Body of pancreas (tissue), 4 donors: ENCODE measurements around the gene HOXB9. TPM values are rescaled to one million over a fixed set of nuclear protein-coding genes. Genes with fewer than 3 reads are reported as not detected.

ENCODE experiments used
- ATAC-seq: fragments of 150-250 bp; one replicate; pipeline ENCODE4 v1.9.1; 2016
- DNase-seq, 4 donors: peaks; one replicate each; pipeline ENCODE4 v3.0.0-alpha.2; 2019
- H3K27ac ChIP-seq, 4 donors: fragments of 200-600 bp; sonication (generic); 1 replicate in 3 of 4; 2 replicates in 1 of 4; pipeline versions ENCODE4 v1.5.1 to v1.6.1; 2016 to 2019; ENCODE audit warnings: mild to moderate bottlenecking in 1 of 4, mixed read lengths in 1 of 4, moderate library complexity in 1 of 4
- H3K27me3 ChIP-seq, 2 donors: fragments of 200-600 bp; sonication (generic); one replicate each; pipeline ENCODE4 v1.6.0; 2016; ENCODE audit warnings: mild to moderate bottlenecking in 1 of 2
- H3K36me3 ChIP-seq, 2 donors: fragments of 200-600 bp; sonication (generic); replicated peaks in 1 of 2; 2 replicates each; pipeline ENCODE4 v1.5.1; 2016; ENCODE audit warnings: low read depth in 2 of 2; ENCODE audit not compliant: insufficient read depth in 1 of 2
- H3K4me1 ChIP-seq: fragments of 200-600 bp; sonication (generic); one replicate; pipeline ENCODE4 v1.6.0; 2016
- H3K4me3 ChIP-seq, 2 donors: fragments of 200-600 bp; sonication (generic); 1 replicate in 1 of 2; 2 replicates in 1 of 2; pipeline ENCODE4 v1.5.1; 2016 to 2019
- H3K9me3 ChIP-seq, 3 donors: fragments of 200-600 bp; sonication (generic); 1 replicate in 2 of 3; 2 replicates in 1 of 3; pipeline ENCODE4 v1.5.1; 2016
- POLR2A ChIP-seq, 3 donors: fragments of 450-650 bp; IDR thresholded peaks; one replicate each; pipeline ENCODE4 v1.6.1; 2016; ENCODE audit warnings: antibody characterized with exemption in 3 of 3, mild to moderate bottlenecking in 2 of 3
- WGBS, 2 donors: methylation state at CpG; one replicate each; pipeline ENCODE4 v1.1.5; 2017; 5-methylcytosine and 5-hydroxymethylcytosine counted together
- intact Hi-C: fragments of 100-400 bp; cut with DNase I; formaldehyde crosslinking; loops from one replicate; pipeline ENCODE4 v1.15.1; 2023
- total RNA-seq, 2 donors: library from RNA; depleted of rRNA; stranded (reverse); fragments of >200 nt; gene quantifications; one replicate each; pipeline ENCODE4 v1.1.0, GENCODE V29; 2016
- TF ChIP-seq, protein P1 (sequence below), 7 experiments: fragments of 450-650 bp in 4 of 7; fragments of 200-600 bp in 3 of 7; sonication (generic) in 3 of 7; IDR thresholded peaks; one replicate each; pipeline ENCODE4 v1.5.1; 2016 to 2019; ENCODE audit warnings: antibody characterized with exemption in 7 of 7

The HOXB9 gene
- total RNA-seq, 2 donors from 2014 or later, result not detected

GRCh38 chr17:48624118-48624517 lies 2.0 kb downstream of the HOXB9 start:
- no peaks in the 10 kb centered on the region for H3K9me3 ChIP-seq
- no peaks in the 10 kb centered on the region for H3K36me3 ChIP-seq
- TF ChIP-seq POLR2A (IDR thresholded peaks at IDR 0.05), result no peak
- TF ChIP-seq, protein P1, sequence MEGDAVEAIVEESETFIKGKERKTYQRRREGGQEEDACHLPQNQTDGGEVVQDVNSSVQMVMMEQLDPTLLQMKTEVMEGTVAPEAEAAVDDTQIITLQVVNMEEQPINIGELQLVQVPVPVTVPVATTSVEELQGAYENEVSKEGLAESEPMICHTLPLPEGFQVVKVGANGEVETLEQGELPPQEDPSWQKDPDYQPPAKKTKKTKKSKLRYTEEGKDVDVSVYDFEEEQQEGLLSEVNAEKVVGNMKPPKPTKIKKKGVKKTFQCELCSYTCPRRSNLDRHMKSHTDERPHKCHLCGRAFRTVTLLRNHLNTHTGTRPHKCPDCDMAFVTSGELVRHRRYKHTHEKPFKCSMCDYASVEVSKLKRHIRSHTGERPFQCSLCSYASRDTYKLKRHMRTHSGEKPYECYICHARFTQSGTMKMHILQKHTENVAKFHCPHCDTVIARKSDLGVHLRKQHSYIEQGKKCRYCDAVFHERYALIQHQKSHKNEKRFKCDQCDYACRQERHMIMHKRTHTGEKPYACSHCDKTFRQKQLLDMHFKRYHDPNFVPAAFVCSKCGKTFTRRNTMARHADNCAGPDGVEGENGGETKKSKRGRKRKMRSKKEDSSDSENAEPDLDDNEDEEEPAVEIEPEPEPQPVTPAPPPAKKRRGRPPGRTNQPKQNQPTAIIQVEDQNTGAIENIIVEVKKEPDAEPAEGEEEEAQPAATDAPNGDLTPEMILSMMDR (IDR thresholded peaks at IDR 0.05), result no peak
- H3K27ac ChIP-seq, result no peak overlapping the region
- 6 to 21% methylated on average over 5 of the region's 5 CpGs for WGBS, 2 donors
- no peak for DNase-seq
- intact Hi-C loops, result loop anchor here (10.0 kb wide), 1 partner anchor 469 kb away; no protein-coding TSS in a partner anchor
- ATAC-seq, result no peak
- no peak overlapping the region for H3K4me3 ChIP-seq
- peaks cover 0 to 77% of the 10 kb centered on the region in 2 donors for H3K27me3 ChIP-seq
- peaks cover 22% of the 10 kb centered on the region for H3K4me1 ChIP-seq

DNA sequence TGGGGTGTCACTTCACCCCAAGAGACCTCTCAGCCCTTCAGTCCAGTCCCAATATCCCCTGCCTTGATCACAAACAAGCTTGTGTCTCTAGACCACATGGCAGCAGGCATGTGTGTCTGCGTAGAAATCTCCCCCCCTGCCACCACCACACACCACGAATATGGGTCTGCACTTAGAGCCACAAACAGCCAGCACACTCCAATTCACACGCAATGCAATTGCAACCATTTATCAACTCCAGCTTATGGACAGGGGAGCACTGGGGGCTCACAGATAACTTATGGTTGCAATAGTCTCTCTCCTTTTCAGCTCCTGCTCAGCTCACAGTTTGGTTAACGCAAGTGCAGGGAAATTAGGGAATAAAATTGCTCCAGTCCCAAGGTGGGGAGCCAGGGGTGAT lies 2.6 kb downstream of the HOXB9 start:
- no peak overlapping the region for H3K27ac ChIP-seq
- DNase-seq, result no peak
- H3K36me3 ChIP-seq, result no peaks in the 10 kb centered on the region
- peaks cover 0 to 71% of the 10 kb centered on the region in 2 donors for H3K27me3 ChIP-seq
- WGBS, 2 donors, result 9 to 18% methylated on average over 2 to 4 of the region's 4 CpGs
- no peak overlapping the region for H3K4me3 ChIP-seq
- intact Hi-C loops, result loop anchor here (10.0 kb wide), 1 partner anchor 469 kb away; no protein-coding TSS in a partner anchor
- H3K9me3 ChIP-seq, result no peaks in the 10 kb centered on the region
- TF ChIP-seq, protein P1 (IDR thresholded peaks at IDR 0.05), result no peak
- TF ChIP-seq POLR2A (IDR thresholded peaks at IDR 0.05), result no peak
- peaks cover 27% of the 10 kb centered on the region for H3K4me1 ChIP-seq
- no peak for ATAC-seq

GRCh38 chr17:48622857-48623256 lies 3.3 kb downstream of the HOXB9 start:
- no peaks in the 10 kb centered on the region for H3K36me3 ChIP-seq
- H3K9me3 ChIP-seq, result no peaks in the 10 kb centered on the region
- WGBS, 2 donors, result 18 to 21% methylated on average over 11 of the region's 11 CpGs
- H3K27ac ChIP-seq, result no peak overlapping the region
- DNase-seq (no peak), ATAC-seq (no peak)
- intact Hi-C loops, result loop anchor here (10.0 kb wide), 1 partner anchor 468 kb away; no protein-coding TSS in a partner anchor
- peaks cover 27% of the 10 kb centered on the region for H3K4me1 ChIP-seq
- no peak for TF ChIP-seq POLR2A (IDR thresholded peaks at IDR 0.05)
- TF ChIP-seq, protein P1 (IDR thresholded peaks at IDR 0.05), result no peak
- H3K27me3 ChIP-seq, result peaks cover 0 to 70% of the 10 kb centered on the region in 2 donors
- no peak overlapping the region for H3K4me3 ChIP-seq

DNA sequence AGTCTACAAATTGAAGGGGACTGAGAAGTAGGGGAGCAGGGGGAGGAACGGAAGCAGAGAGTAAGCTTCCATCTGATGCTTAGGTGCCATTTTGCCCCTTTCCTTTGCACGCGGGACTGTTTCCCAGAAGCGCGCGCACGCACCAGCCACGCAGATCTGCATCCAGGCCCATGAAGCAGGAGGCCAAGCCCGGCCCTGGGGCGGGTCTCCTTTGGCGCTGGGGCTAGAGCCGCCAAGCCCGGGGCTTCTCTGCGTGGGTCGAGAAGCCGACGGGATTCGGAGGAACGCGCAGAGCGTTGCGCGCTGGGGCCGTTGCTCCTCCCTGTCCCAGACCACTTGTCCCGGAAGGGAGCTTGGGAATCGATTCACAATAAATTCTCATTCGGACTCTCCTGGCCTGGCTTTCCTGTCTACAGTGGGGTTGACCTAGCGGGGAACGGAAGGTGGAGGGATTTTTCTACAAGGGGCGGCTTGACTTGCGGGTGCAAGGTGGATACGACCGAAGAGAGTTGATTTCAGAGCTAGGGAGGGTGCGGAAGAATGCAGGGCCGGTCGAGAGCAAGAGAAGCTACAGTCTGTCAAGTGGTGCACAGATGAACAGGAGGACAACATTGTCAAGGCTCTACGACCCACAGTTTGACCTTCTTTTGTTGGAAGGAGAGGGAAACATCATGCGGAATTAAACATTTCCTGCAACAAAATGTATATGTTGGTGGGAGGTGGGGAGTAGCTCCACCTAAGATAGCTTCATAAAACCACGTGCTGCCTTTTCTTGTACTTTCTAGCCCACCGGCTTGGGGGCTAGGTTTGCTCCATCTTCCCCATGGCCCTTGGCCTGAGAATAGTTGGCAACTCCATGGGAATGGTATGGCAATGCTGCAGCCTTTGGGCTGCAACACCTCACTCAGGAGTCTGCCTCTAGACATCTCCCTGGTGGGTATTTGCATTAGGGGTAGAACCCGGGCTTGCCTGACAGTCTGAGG lies 4.5 kb downstream of the HOXB9 start:
- intact Hi-C loops, result loop anchor here (10.0 kb wide), 1 partner anchor 467 kb away; no protein-coding TSS in a partner anchor
- H3K9me3 ChIP-seq, result no peaks in the 10 kb centered on the region
- ATAC-seq (no peak), DNase-seq (no peak)
- H3K36me3 ChIP-seq, result no peaks in the 10 kb centered on the region
- H3K4me3 ChIP-seq, result no peak overlapping the region
- no peak overlapping the region for H3K27ac ChIP-seq
- H3K27me3 ChIP-seq, result peaks cover 0 to 67% of the 10 kb centered on the region in 2 donors
- peaks cover 27% of the 10 kb centered on the region for H3K4me1 ChIP-seq
- no peak for TF ChIP-seq POLR2A (IDR thresholded peaks at IDR 0.05)
- TF ChIP-seq, protein P1 (IDR thresholded peaks at IDR 0.05), result no peak
- 10% methylated on average over 23 to 41 of the region's 41 CpGs for WGBS, 2 donors
